ENCODE results near the gene C1orf116.

DNA sequence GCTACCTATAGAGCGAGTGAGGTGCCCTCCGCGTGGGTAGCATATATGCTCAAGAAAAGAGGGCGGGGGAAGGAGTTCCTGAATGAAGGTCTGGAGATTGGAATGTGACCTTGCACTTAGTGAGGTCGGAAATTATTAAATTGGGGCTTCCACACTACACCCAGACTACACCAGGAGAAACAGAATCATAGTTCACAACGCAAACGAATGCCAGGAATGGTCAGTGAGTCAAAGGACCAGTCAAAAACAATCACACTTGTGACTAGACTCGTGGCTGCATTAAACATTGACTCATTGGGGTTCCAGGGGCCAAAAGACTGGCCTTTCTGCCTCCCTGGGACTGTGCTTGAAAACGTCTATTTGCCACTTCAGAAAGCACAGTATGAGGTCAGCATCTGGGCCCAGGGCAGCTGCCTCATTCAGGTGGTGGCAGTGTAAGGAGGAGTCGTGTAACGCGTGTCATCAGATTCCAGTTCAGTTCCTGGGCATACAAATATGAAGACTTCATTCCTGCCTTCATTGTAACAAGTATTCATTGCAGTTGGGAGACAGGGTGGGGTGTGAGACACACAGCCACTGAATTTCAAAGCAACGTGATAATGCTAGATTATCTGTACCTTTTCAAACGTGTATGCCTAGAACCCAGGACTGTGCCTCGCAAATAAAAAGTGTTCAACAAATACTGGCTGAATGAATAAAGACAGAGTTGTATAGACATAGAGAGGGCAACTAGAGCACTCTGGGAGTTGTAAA, 18.8 kb upstream of the C1orf116 start, which contains the start of gene YOD1:
- TF ChIP-seq ZNF776 (tag by site-specific recombination; IDR thresholded peaks at IDR 0.05; ENCODE audit: borderline replicate concordance) (no peak), ZNF510 (tag by site-specific recombination; IDR thresholded peaks at IDR 0.05; ENCODE audit: insufficient replicate concordance) (no peak), ZFHX2 (tag by site-specific recombination; conservative IDR thresholded peaks at IDR 0.05) (no peak), ZSCAN30 (tag by site-specific recombination; IDR thresholded peaks at IDR 0.05) (no peak), ZNF621 (tag by site-specific recombination; IDR thresholded peaks at IDR 0.05) (no peak), YY1 (tag by site-specific recombination; IDR thresholded peaks at IDR 0.05) (no peak), ZNF792 (tag by site-specific recombination; IDR thresholded peaks at IDR 0.05) (no peak)
- TF ChIP-seq, protein P1, sequence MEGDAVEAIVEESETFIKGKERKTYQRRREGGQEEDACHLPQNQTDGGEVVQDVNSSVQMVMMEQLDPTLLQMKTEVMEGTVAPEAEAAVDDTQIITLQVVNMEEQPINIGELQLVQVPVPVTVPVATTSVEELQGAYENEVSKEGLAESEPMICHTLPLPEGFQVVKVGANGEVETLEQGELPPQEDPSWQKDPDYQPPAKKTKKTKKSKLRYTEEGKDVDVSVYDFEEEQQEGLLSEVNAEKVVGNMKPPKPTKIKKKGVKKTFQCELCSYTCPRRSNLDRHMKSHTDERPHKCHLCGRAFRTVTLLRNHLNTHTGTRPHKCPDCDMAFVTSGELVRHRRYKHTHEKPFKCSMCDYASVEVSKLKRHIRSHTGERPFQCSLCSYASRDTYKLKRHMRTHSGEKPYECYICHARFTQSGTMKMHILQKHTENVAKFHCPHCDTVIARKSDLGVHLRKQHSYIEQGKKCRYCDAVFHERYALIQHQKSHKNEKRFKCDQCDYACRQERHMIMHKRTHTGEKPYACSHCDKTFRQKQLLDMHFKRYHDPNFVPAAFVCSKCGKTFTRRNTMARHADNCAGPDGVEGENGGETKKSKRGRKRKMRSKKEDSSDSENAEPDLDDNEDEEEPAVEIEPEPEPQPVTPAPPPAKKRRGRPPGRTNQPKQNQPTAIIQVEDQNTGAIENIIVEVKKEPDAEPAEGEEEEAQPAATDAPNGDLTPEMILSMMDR (tag by site-specific recombination; IDR thresholded peaks at IDR 0.05), result no peak
- TF ChIP-seq, protein P2, sequence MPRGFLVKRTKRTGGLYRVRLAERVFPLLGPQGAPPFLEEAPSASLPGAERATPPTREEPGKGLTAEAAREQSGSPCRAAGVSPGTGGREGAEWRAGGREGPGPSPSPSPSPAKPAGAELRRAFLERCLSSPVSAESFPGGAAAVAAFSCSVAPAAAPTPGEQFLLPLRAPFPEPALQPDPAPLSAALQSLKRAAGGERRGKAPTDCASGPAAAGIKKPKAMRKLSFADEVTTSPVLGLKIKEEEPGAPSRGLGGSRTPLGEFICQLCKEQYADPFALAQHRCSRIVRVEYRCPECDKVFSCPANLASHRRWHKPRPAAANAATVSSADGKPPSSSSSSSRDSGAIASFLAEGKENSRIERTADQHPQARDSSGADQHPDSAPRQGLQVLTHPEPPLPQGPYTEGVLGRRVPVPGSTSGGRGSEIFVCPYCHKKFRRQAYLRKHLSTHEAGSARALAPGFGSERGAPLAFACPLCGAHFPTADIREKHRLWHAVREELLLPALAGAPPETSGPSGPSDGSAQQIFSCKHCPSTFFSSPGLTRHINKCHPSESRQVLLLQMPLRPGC (tag by site-specific recombination; IDR thresholded peaks at IDR 0.05), result no peak
- TF ChIP-seq, protein P3, sequence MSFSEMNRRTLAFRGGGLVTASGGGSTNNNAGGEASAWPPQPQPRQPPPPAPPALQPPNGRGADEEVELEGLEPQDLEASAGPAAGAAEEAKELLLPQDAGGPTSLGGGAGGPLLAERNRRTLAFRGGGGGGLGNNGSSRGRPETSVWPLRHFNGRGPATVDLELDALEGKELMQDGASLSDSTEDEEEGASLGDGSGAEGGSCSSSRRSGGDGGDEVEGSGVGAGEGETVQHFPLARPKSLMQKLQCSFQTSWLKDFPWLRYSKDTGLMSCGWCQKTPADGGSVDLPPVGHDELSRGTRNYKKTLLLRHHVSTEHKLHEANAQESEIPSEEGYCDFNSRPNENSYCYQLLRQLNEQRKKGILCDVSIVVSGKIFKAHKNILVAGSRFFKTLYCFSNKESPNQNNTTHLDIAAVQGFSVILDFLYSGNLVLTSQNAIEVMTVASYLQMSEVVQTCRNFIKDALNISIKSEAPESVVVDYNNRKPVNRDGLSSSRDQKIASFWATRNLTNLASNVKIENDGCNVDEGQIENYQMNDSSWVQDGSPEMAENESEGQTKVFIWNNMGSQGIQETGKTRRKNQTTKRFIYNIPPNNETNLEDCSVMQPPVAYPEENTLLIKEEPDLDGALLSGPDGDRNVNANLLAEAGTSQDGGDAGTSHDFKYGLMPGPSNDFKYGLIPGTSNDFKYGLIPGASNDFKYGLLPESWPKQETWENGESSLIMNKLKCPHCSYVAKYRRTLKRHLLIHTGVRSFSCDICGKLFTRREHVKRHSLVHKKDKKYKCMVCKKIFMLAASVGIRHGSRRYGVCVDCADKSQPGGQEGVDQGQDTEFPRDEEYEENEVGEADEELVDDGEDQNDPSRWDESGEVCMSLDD (tag by site-specific recombination; IDR thresholded peaks at IDR 0.05), result no peak
- TF ChIP-seq, protein P4, sequence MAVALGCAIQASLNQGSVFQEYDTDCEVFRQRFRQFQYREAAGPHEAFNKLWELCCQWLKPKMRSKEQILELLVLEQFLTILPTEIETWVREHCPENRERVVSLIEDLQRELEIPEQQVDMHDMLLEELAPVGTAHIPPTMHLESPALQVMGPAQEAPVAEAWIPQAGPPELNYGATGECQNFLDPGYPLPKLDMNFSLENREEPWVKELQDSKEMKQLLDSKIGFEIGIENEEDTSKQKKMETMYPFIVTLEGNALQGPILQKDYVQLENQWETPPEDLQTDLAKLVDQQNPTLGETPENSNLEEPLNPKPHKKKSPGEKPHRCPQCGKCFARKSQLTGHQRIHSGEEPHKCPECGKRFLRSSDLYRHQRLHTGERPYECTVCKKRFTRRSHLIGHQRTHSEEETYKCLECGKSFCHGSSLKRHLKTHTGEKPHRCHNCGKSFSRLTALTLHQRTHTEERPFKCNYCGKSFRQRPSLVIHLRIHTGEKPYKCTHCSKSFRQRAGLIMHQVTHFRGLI (tag by site-specific recombination; IDR thresholded peaks at IDR 0.05), result no peak

Data from HEK293 (cell line).